HCT116 (cell line): ENCODE measurements around the gene MSLN. TPM values are rescaled to one million over a fixed set of nuclear protein-coding genes. Genes with fewer than 3 reads are reported as not detected.

Experiments
- ATAC-seq: fragments of 200-7000 bp; cut with Tn5 transposase; 2 replicates; pipeline ENCODE4 v1.9.1; 2020; ENCODE audit warnings: mild to moderate bottlenecking, moderate library complexity
- BruUV-seq: library from RNA; stranded (reverse); fragments of 400-500 nt; replicated peaks from 2 replicates; lab custom pipeline; 2021; lab: Mats Ljungman, UMichigan
- CTCF ChIA-PET: fragments of 300-600 bp; sonication (Branson Sonifier 250); formaldehyde crosslinking; loops from one replicate; lab custom pipeline; 2021; ENCODE audit warnings: antibody characterized with exemption; lab: Charles Lee
- POLR2A ChIA-PET: fragments of 300-600, 350-600 bp; sonication (Branson Sonifier 250); formaldehyde crosslinking; loops from one replicate; lab custom pipeline; 2021; ENCODE audit warnings: antibody characterized with exemption; lab: Charles Lee
- RAD21 ChIA-PET, 2 experiments: fragments of 300-600 bp; sonication (Branson Sonifier 250); formaldehyde crosslinking; loops; one replicate each; lab custom pipeline; 2023; ENCODE audit warnings: low total read pairs in 2 of 2; ENCODE audit not compliant: uncharacterized antibody in 2 of 2, unreplicated experiment in 2 of 2, low non-redundant PET in 1 of 2; lab: Charles Lee
- DNase-seq: peaks from one replicate; pipeline ENCODE4 v3.0.0-alpha.2; 2010; ENCODE audit warnings: low read depth, low spot score
- H2AFZ ChIP-seq: fragments of 200-600 bp; shearing (Covaris generic), sonication (generic); 2 replicates; pipeline ENCODE4 v1.6.1; 2017; ENCODE audit warnings: low read depth, mixed run types, mixed read lengths, antibody characterized with exemption, low read length; ENCODE audit not compliant: poor library complexity, severe bottlenecking
- H3K27ac ChIP-seq: 2 replicates; pipeline ENCODE4 v1.5.1; 2012; ENCODE audit warnings: low read depth, low read length
- H3K27me3 ChIP-seq: fragments of 200-600 bp; sonication (generic); 2 replicates; pipeline ENCODE4 v1.6.1; 2016; ENCODE audit warnings: mixed run types, low read length, mixed read lengths; ENCODE audit not compliant: insufficient read depth
- H3K36me3 ChIP-seq, 2 experiments: fragments of 200-500 bp in 1 of 2; fragments of 200-600 bp in 1 of 2; sonication (Bioruptor generic) in 1 of 2; sonication (generic) in 1 of 2; 2 replicates each; pipeline versions ENCODE4 v1.5.1 to v1.6.1; 2014 to 2016; ENCODE audit warnings: low read length in 2 of 2, inconsistent platforms in 1 of 2, mixed read lengths in 1 of 2, mixed run types in 1 of 2; ENCODE audit not compliant: insufficient read depth in 2 of 2, control insufficient read depth in 1 of 2
- H3K4me1 ChIP-seq, 2 experiments: fragments of 200-600 bp in 1 of 2; sonication (generic) in 1 of 2; 2 replicates each; pipeline versions ENCODE4 v1.5.1 to v1.6.1; 2012 to 2017; ENCODE audit warnings: low read length in 2 of 2, inconsistent platforms in 1 of 2, mild to moderate bottlenecking in 1 of 2, mixed read lengths in 1 of 2, mixed run types in 1 of 2, moderate library complexity in 1 of 2; ENCODE audit not compliant: insufficient read depth in 2 of 2, control insufficient read depth in 1 of 2
- H3K4me2 ChIP-seq: fragments of 200-600 bp; sonication (generic); 2 replicates; pipeline ENCODE4 v1.6.1; 2017; ENCODE audit warnings: mixed run types, low read length, mixed read lengths
- H3K4me3 ChIP-seq, 2 experiments: fragments of 200-600 bp in 1 of 2; sonication (generic) in 1 of 2; replicated peaks in 1 of 2; 2 replicates each; pipeline ENCODE4 v1.5.1; 2011 to 2016; ENCODE audit warnings: low read length in 2 of 2, control low read depth in 1 of 2, low read depth in 1 of 2, mild to moderate bottlenecking in 1 of 2, mixed read lengths in 1 of 2, mixed run types in 1 of 2
- H3K79me2 ChIP-seq: fragments of 200-600 bp; sonication (generic); 2 replicates; pipeline ENCODE4 v1.6.1; 2017; ENCODE audit warnings: mild to moderate bottlenecking, mixed run types, low read length, moderate library complexity, mixed read lengths; ENCODE audit not compliant: insufficient read depth
- H3K9ac ChIP-seq: fragments of 200-600 bp; sonication (generic); 2 replicates; pipeline ENCODE4 v1.6.1; 2016; ENCODE audit warnings: low read length, mixed read lengths
- H3K9me2 ChIP-seq: fragments of 200-600 bp; sonication (generic), shearing (Covaris generic); 2 replicates; pipeline ENCODE4 v1.6.1; 2017; ENCODE audit warnings: mixed run types, mild to moderate bottlenecking, moderate library complexity; ENCODE audit not compliant: insufficient read depth
- H3K9me3 ChIP-seq, 2 experiments: fragments of 200-500 bp in 1 of 2; fragments of 200-600 bp in 1 of 2; sonication (Bioruptor generic) in 1 of 2; sonication (generic) in 1 of 2; 2 replicates each; pipeline ENCODE4 v1.6.1; 2014 to 2017; ENCODE audit warnings: low read length in 2 of 2, mixed read lengths in 2 of 2, inconsistent platforms in 1 of 2, low read depth in 1 of 2, mild to moderate bottlenecking in 1 of 2, mixed run types in 1 of 2, moderate library complexity in 1 of 2; ENCODE audit not compliant: control insufficient read depth in 1 of 2, insufficient read depth in 1 of 2
- H4K20me1 ChIP-seq: fragments of 200-600 bp; sonication (generic), shearing (Covaris generic); 2 replicates; pipeline ENCODE4 v1.6.1; 2017; ENCODE audit warnings: mixed run types, mild to moderate bottlenecking, moderate library complexity; ENCODE audit not compliant: insufficient read depth
- CBX3 ChIP-seq: IDR thresholded peaks from 2 replicates; pipeline ENCODE4 v1.6.1; 2012; ENCODE audit warnings: low read depth
- CTCF ChIP-seq, 3 experiments: fragments of 200-600 bp in 1 of 3; sonication (generic) in 1 of 3; IDR thresholded peaks in 2 of 3; conservative IDR thresholded peaks in 1 of 3; 2 replicates each; pipeline ENCODE4 v1.5.1; 2012 to 2017; ENCODE audit warnings: low read depth in 2 of 3, low read length in 2 of 3, antibody characterized with exemption in 1 of 3, borderline replicate concordance in 1 of 3, control low read depth in 1 of 3, mild to moderate bottlenecking in 1 of 3, mixed read lengths in 1 of 3, mixed run types in 1 of 3, moderate library complexity in 1 of 3; ENCODE audit not compliant: insufficient read depth in 1 of 3
- EGR1 ChIP-seq: IDR thresholded peaks from 2 replicates; pipeline ENCODE4 v1.6.1; 2012; ENCODE audit warnings: low read depth
- EZH2phosphoT487 ChIP-seq: fragments of 200-600 bp; IDR thresholded peaks from 2 replicates; pipeline ENCODE4 v1.6.1; 2018; ENCODE audit warnings: antibody characterized with exemption, borderline replicate concordance
- FOSL1 ChIP-seq: IDR thresholded peaks from 2 replicates; pipeline ENCODE4 v1.6.1; 2012; ENCODE audit warnings: low read depth
- JUND ChIP-seq: IDR thresholded peaks from 2 replicates; pipeline ENCODE4 v1.6.1; 2012
- POLR2AphosphoS5 ChIP-seq: IDR thresholded peaks from 2 replicates; pipeline ENCODE4 v1.6.1; 2011; ENCODE audit warnings: mild to moderate bottlenecking, low read depth, low read length, moderate library complexity
- RAD21 ChIP-seq: IDR thresholded peaks from 2 replicates; pipeline ENCODE4 v1.6.1; 2012; ENCODE audit warnings: low read depth, mild to moderate bottlenecking
- SP1 ChIP-seq: IDR thresholded peaks from 2 replicates; pipeline ENCODE4 v1.6.1; 2012; ENCODE audit warnings: low read depth
- SRF ChIP-seq: IDR thresholded peaks from 2 replicates; pipeline ENCODE4 v1.6.1; 2012; ENCODE audit warnings: low read depth
- TCF7L2 ChIP-seq: IDR thresholded peaks from 2 replicates; pipeline ENCODE4 v1.7.0; 2011; ENCODE audit warnings: borderline replicate concordance, inconsistent platforms; ENCODE audit not compliant: insufficient read depth, insufficient read length; ENCODE audit errors: extremely low read depth
- YY1 ChIP-seq: IDR thresholded peaks from 2 replicates; pipeline ENCODE4 v1.6.1; 2011; ENCODE audit warnings: low read length, low read depth, moderate library complexity, mild to moderate bottlenecking; ENCODE audit not compliant: insufficient replicate concordance; ENCODE audit errors: extremely low read depth
- ZBTB33 ChIP-seq: IDR thresholded peaks from 2 replicates; pipeline ENCODE4 v1.6.1; 2011; ENCODE audit warnings: mild to moderate bottlenecking, low read length, moderate library complexity; ENCODE audit not compliant: insufficient replicate concordance; ENCODE audit errors: extremely low read depth
- ZFX ChIP-seq: fragments of 450-650 bp; IDR thresholded peaks from 2 replicates; pipeline ENCODE4 v1.6.1; 2017
- ZNF274 ChIP-seq: fragments of 200-500 bp; sonication (Bioruptor generic); IDR thresholded peaks from 2 replicates; pipeline ENCODE4 v1.6.1; 2014; ENCODE audit warnings: mild to moderate bottlenecking, low read depth, low read length, inconsistent platforms
- intact Hi-C: fragments of 100-400 bp; cut with micrococcal nuclease; formaldehyde crosslinking; loops from 2 replicates; pipeline ENCODE4 v1.10.0; 2022
- total RNA-seq: library from RNA; stranded (reverse); gene quantifications from one replicate; pipeline ENCODE4 v1.2.1, GENCODE V29; 2021; ENCODE audit not compliant: unreplicated experiment

Gene MSLN
- total RNA-seq, 1 experiment from 2014 or later, result 40.9 TPM

- Histone ChIP-seq H3K79me2 (peaks cover 10% of the 10 kb centered on the region; the same call in 1 of the 2 replicates), H4K20me1 (no peaks in the 10 kb centered on the region), H3K9me3 (no peaks in the 10 kb centered on the region), H3K4me3 (no peak overlapping the region), H3K4me1 (peaks cover 8 to 29% of the 10 kb centered on the region in 2 experiments; a peak in 3 of 4 replicates), H3K9ac (no peak overlapping the region), H3K36me3 (no peaks in the 10 kb centered on the region), H3K27ac (no peak overlapping the region), H3K4me2 (no peak overlapping the region), H2AFZ (no peak overlapping the region), H3K27me3 (no peaks in the 10 kb centered on the region), H3K9me2 (no peaks in the 10 kb centered on the region)
- intact Hi-C loops, result no loop called here
- RAD21 ChIA-PET, result no interaction called here
- BruUV-seq, result no TSS peak
- TF ChIP-seq POLR2AphosphoS5, result 0 out of 2 replicates have a peak, but pooled peaks have one; percentile 21
- TF ChIP-seq EZH2phosphoT487, result no peak
- no peak for TF ChIP-seq ZNF274
- CTCF ChIA-PET, result no interaction called here
- DNase-seq, result no peak
- no peak for ATAC-seq
- POLR2A ChIA-PET, result interaction anchor here (1.3 kb wide), 1 partner anchor 42 kb away, joined by 3 read pairs; the partner anchor contains the start of gene MSLN
These were observed 41.9 kb downstream of the MSLN start for GRCh38 chr16:802461-802860.

- Histone ChIP-seq H3K4me2 (no peak overlapping the region), H3K9me3 (no peaks in the 10 kb centered on the region), H4K20me1 (no peaks in the 10 kb centered on the region), H3K79me2 (peaks cover 10% of the 10 kb centered on the region; the same call in 1 of the 2 replicates), H3K9me2 (no peaks in the 10 kb centered on the region), H3K27ac (no peak overlapping the region), H3K27me3 (no peaks in the 10 kb centered on the region), H3K4me3 (no peak overlapping the region), H3K9ac (no peak overlapping the region), H3K4me1 (peaks cover 8 to 34% of the 10 kb centered on the region in 2 experiments; a peak in 3 of 4 replicates), H2AFZ (no peak overlapping the region), H3K36me3 (no peaks in the 10 kb centered on the region)
- intact Hi-C loops, result no loop called here
- RAD21 ChIA-PET, result no interaction called here
- CTCF ChIA-PET, result no interaction called here
- ATAC-seq (no peak), DNase-seq (no peak)
- POLR2A ChIA-PET, result interaction anchor here (1.3 kb wide), 1 partner anchor 42 kb away, joined by 3 read pairs; the partner anchor contains the start of gene MSLN
- BruUV-seq, result no TSS peak
- no peak for TF ChIP-seq ZNF274
- TF ChIP-seq ZBTB33, result no peak
- no peak for TF ChIP-seq FOSL1
- no peak for TF ChIP-seq EGR1
- TF ChIP-seq YY1, result no peak
- TF ChIP-seq CBX3, result no peak
- no peak for TF ChIP-seq CTCF (IDR thresholded peaks at IDR 0.05 in 2 of 3, conservative IDR thresholded peaks at IDR 0.05 in 1 of 3; ENCODE audit: borderline replicate concordance in 1 of 3, insufficient read depth in 1 of 3, low read depth in 2 of 3, low read length in 2 of 3)
- TF ChIP-seq POLR2AphosphoS5, result no peak
- TF ChIP-seq JUND, result no peak
- TF ChIP-seq SP1, result no peak
- TF ChIP-seq ZFX, result no peak
- TF ChIP-seq RAD21, result no peak
- no peak for TF ChIP-seq TCF7L2
- TF ChIP-seq SRF, result no peak
These were observed 42.6 kb downstream of the MSLN start for GRCh38 chr16:802914-803753.
